Stimulated activated naive CD8-positive, alpha-beta T cell treated with anti-CD3 and anti-CD28 coated beads, Interleukin-15, amount 100 ng/mL, for 72 hours (primary cell): Measurements from ENCODE around the gene CDKN2D.

ENCODE experiments used
- ATAC-seq: fragments of 150-1000 bp; cut with Tn5 transposase; 2 replicates; pipeline ENCODE4 v1.10.0; 2021; ENCODE audit warnings: mild to moderate bottlenecking, moderate library complexity
- DNase-seq, 2 donors: peaks; one replicate each; pipeline ENCODE4 v3.0.0; 2021 to 2022
- H3K27ac Mint-ChIP-seq, 2 donors: one replicate each; pipeline ENCODE4 v1.8.0; 2022; ENCODE audit warnings: mild to moderate bottlenecking in 2 of 2, mixed read lengths in 2 of 2, moderate library complexity in 2 of 2
- H3K27me3 Mint-ChIP-seq: one replicate; pipeline ENCODE4 v1.8.0; 2022; ENCODE audit warnings: mixed read lengths
- H3K4me1 Mint-ChIP-seq: one replicate; pipeline ENCODE4 v1.8.0; 2022; ENCODE audit warnings: mild to moderate bottlenecking, mixed read lengths
- H3K4me3 Mint-ChIP-seq, 2 donors: one replicate each; pipeline ENCODE4 v1.8.0; 2022; ENCODE audit warnings: mild to moderate bottlenecking in 2 of 2, mixed read lengths in 2 of 2, moderate library complexity in 1 of 2
- H3K9me3 Mint-ChIP-seq, 2 donors: one replicate each; pipeline ENCODE4 v1.8.0; 2022; ENCODE audit warnings: mixed read lengths in 2 of 2

Gene CDKN2D

GRCh38 chr19:10521461-10522171 is 47.2 kb downstream of the CDKN2D start:
- peaks cover 33% of the 10 kb centered on the region for H3K27me3 Mint-ChIP-seq
- DNase-seq = no peak
- no peaks in the 10 kb centered on the region for H3K9me3 Mint-ChIP-seq
- no peak for ATAC-seq
- peaks cover 26% of the 10 kb centered on the region for H3K4me1 Mint-ChIP-seq
- H3K4me3 Mint-ChIP-seq = no peak overlapping the region
- H3K27ac Mint-ChIP-seq = no peak overlapping the region

GRCh38 chr19:10520652-10521318 is 48.0 kb downstream of the CDKN2D start:
- H3K4me3 Mint-ChIP-seq = no peak overlapping the region
- DNase-seq (no peak), ATAC-seq (no peak)
- H3K4me1 Mint-ChIP-seq = peaks cover 28% of the 10 kb centered on the region
- no peaks in the 10 kb centered on the region for H3K9me3 Mint-ChIP-seq
- no peak overlapping the region for H3K27ac Mint-ChIP-seq
- H3K27me3 Mint-ChIP-seq = peaks cover 41% of the 10 kb centered on the region

GRCh38 chr19:10519421-10519820 is 49.4 kb downstream of the CDKN2D start:
- Mint-ChIP-seq H3K27me3 (peaks cover 55% of the 10 kb centered on the region), H3K4me3 (peak overlapping the region; percentile 23 to 75), H3K4me1 (peaks cover 34% of the 10 kb centered on the region), H3K27ac (no peak overlapping the region), H3K9me3 (no peaks in the 10 kb centered on the region)
- no peak for DNase-seq
- no peak for ATAC-seq

GRCh38 chr19:10518444-10519361 is 50.1 kb downstream of the CDKN2D start:
- H3K27me3 Mint-ChIP-seq = peaks cover 62% of the 10 kb centered on the region
- H3K27ac Mint-ChIP-seq = peak overlapping the region in 1 of 2 donors; percentile 9
- H3K4me3 Mint-ChIP-seq = peak overlapping the region; percentile 65 to 75
- H3K9me3 Mint-ChIP-seq = no peaks in the 10 kb centered on the region
- peaks cover 42% of the 10 kb centered on the region for H3K4me1 Mint-ChIP-seq
- DNase-seq (no peak), ATAC-seq (peak; percentile 22)

GRCh38 chr19:10517760-10518443 is 50.9 kb downstream of the CDKN2D start:
- Mint-ChIP-seq H3K4me3 (peak overlapping the region; percentile 65 to 75), H3K9me3 (no peaks in the 10 kb centered on the region), H3K27me3 (peaks cover 70% of the 10 kb centered on the region), H3K27ac (no peak overlapping the region), H3K4me1 (peaks cover 48% of the 10 kb centered on the region)
- DNase-seq = no peak
- ATAC-seq = peak; percentile 19

GRCh38 chr19:10517361-10517759 is 51.4 kb downstream of the CDKN2D start, which contains the start of gene S1PR5:
TSS of gene S1PR5 (minus strand) at chr19:10517447. CDS start at chr19:10515011, 2,436 bp downstream.
- Mint-ChIP-seq H3K4me1 (peaks cover 48% of the 10 kb centered on the region), H3K4me3 (peak within 1 kb of the TSS; percentile 65 to 75), H3K9me3 (no peaks in the 10 kb centered on the region), H3K27me3 (peaks cover 75% of the 10 kb centered on the region), H3K27ac (no peak within 1 kb of the TSS)
- ATAC-seq = no peak
- DNase-seq = no peak

GRCh38 chr19:10516671-10517286 is 52.0 kb downstream of the CDKN2D start:
- peaks cover 76% of the 10 kb centered on the region for H3K27me3 Mint-ChIP-seq
- H3K4me3 Mint-ChIP-seq = peak overlapping the region; percentile 23 to 41
- no peak overlapping the region for H3K27ac Mint-ChIP-seq
- no peak for ATAC-seq
- no peak for DNase-seq
- no peaks in the 10 kb centered on the region for H3K9me3 Mint-ChIP-seq
- peaks cover 48% of the 10 kb centered on the region for H3K4me1 Mint-ChIP-seq
